GM20000 (cell line): ENCODE data around the gene FAM120A.

ENCODE experiments used
- DNase-seq: peaks from one replicate; pipeline ENCODE4 v3.0.0; 2012; ENCODE audit warnings: low spot score
- TF ChIP-seq, protein P1 (sequence below): IDR thresholded peaks from 2 replicates; pipeline ENCODE4 v1.5.1; 2012; ENCODE audit warnings: mild to moderate bottlenecking, control low read depth; ENCODE audit errors: extremely low read depth, missing control alignments

FAM120A gene, protein sequence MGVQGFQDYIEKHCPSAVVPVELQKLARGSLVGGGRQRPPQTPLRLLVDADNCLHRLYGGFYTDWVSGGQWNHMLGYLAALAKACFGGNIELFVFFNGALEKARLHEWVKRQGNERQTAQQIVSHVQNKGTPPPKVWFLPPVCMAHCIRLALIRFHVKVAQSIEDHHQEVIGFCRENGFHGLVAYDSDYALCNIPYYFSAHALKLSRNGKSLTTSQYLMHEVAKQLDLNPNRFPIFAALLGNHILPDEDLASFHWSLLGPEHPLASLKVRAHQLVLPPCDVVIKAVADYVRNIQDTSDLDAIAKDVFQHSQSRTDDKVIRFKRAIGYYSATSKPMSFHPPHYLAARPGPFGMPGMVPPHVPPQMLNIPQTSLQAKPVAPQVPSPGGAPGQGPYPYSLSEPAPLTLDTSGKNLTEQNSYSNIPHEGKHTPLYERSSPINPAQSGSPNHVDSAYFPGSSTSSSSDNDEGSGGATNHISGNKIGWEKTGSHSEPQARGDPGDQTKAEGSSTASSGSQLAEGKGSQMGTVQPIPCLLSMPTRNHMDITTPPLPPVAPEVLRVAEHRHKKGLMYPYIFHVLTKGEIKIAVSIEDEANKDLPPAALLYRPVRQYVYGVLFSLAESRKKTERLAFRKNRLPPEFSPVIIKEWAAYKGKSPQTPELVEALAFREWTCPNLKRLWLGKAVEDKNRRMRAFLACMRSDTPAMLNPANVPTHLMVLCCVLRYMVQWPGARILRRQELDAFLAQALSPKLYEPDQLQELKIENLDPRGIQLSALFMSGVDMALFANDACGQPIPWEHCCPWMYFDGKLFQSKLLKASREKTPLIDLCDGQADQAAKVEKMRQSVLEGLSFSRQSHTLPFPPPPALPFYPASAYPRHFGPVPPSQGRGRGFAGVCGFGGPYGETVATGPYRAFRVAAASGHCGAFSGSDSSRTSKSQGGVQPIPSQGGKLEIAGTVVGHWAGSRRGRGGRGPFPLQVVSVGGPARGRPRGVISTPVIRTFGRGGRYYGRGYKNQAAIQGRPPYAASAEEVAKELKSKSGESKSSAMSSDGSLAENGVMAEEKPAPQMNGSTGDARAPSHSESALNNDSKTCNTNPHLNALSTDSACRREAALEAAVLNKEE

DNA sequence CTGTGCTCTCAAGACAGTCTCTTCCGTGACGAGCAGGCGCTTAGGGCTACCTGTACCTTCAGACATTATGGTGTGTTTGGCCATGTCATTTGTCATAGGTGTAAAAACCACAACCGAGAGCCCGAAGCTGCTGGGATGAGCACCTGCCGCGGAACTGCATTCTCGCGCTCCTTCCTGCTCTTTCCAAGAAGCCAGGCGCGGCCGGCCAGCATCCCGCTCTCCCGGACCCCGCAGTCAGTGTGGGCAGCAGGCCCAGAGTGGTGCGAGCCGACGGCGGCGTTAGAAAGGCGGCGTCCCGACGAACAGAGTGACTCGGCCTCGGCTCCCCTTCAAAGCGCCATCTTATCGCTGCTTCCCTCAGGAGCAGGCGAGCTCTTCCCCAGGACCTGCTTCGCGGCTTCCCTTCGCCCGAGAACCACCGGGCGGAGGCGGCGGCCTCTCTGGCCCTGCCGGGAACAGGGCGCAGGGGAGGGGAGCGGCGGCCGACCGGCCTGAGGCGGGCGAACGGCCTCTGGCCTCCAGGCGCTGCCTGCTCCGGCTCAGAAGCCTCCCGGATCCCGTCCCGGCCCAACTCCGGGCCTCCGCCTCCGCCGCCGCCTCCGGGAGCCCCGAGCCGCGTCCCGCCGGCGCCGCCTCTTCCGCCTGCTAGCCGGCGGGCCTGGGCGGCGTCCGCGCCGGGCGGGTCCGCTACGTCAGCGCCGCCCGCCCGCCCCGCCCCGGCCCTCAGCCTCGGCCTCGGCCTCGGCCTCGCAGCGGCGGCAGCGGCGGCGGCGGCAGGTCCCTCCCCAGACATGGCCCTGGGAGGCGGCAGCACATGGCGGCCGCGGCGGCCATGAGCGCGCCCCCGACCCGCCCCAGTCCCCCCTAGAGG, at the start of gene FAM120A:
TSS of gene FAM120A (plus strand) at position 741 of the 871 bp plus-strand sequence. CDS start 231 bp downstream, outside the sequence.
- DNase-seq, result peak; percentile 95
- TF ChIP-seq, protein P1, sequence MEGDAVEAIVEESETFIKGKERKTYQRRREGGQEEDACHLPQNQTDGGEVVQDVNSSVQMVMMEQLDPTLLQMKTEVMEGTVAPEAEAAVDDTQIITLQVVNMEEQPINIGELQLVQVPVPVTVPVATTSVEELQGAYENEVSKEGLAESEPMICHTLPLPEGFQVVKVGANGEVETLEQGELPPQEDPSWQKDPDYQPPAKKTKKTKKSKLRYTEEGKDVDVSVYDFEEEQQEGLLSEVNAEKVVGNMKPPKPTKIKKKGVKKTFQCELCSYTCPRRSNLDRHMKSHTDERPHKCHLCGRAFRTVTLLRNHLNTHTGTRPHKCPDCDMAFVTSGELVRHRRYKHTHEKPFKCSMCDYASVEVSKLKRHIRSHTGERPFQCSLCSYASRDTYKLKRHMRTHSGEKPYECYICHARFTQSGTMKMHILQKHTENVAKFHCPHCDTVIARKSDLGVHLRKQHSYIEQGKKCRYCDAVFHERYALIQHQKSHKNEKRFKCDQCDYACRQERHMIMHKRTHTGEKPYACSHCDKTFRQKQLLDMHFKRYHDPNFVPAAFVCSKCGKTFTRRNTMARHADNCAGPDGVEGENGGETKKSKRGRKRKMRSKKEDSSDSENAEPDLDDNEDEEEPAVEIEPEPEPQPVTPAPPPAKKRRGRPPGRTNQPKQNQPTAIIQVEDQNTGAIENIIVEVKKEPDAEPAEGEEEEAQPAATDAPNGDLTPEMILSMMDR, result no peak

DNA sequence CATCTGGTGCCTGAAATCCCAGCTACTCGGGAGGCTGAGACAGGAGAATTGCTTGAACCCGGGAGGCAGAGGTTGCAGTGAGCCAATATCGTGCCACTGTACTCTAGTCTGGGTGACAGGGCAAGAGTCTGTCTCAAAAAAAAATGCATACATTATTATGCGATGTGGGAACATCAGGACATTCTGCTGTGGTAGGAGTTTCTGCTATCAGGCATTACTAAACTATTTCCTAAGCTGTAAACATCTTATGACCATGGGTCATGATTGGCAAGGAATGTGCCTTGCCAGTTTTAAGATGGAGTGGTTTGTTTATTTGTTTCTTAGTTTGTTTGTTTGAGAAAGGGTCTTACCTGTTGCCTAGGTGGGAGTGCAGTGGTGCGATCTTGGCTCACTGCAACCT, 45.1 kb upstream of the FAM120A start:
- no peak for DNase-seq
- TF ChIP-seq, protein P1, result no peak

DNA sequence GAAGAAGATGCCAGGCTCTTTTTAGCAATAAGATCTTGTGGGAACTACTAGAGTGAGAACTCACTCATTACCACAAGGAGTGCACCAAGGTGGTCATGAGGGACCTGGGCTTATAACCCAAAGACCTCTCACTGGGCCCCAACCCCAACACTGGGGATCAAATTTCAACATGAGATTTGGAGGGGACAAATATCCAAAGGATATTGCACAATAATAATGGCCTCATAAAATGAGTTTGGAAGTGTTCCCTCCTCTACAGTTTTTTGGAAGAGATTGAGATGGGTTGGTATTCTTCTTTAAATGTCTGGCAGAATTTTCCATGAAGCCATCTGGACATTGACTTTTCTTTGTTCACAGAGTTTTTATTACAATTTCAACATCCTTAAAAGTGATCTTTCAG, 38.0 kb upstream of the FAM120A start:
- DNase-seq, result no peak
- TF ChIP-seq, protein P1, result no peak

DNA sequence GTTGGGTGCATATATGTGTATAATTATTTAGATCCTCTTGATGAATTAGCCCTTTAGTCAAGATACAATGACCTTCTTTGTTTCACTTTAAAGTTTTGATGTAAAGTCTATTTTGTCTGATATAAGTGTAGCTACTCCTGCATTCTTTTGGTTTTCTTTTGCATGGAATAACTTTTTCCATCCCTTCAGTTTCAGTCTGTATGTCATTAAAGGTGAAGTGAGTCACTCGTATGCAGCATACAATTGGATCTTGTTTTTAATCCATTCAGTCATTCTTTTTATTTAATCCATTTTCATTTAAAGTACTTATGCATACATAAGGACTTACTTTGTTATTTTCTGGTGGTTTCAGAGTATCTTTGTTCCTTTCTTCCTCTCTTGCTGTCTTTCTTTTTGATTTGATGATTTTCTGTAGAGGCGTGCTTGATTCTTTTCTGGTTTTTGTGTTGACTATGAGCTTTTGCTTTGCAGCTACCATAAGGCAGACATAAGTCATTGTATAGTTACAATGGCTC, 36.3 kb upstream of the FAM120A start:
- DNase-seq, result no peak
- TF ChIP-seq, protein P1, result no peak

DNA sequence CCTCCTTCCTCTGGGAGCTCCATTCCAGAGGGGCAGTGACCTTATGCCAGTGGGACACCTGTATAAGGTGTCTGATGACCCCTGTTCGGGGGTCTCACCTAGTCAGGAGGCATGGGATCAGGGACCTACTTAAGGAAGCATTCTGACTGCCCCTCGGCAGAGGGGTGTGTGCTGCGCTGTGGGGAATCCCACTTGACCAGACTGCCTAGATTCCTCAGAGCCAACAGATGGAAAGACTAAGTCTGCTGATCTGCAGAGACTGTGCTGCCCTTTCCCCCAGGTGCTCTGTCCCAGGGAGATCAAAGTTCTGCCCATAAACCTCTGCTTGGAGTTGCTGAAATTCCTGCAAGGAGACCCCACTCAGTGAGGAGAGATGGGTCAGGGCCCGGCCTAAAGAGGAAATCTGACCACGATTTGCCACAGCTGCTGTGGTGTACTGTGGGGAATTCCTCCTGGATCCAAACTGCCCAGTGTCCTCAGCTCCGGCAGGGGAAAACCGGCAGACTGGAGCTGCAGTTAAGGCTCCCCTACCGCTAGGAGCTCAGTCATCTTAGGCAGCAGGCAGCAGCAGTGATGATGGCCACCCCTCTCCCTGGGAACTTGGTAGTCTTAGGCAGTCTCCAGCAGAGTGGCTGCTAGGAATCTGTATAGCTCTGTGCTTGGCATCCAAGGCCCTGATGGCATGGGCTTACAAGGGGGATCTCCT, 34.8 kb upstream of the FAM120A start:
- no peak for DNase-seq
- TF ChIP-seq, protein P1, result no peak

DNA sequence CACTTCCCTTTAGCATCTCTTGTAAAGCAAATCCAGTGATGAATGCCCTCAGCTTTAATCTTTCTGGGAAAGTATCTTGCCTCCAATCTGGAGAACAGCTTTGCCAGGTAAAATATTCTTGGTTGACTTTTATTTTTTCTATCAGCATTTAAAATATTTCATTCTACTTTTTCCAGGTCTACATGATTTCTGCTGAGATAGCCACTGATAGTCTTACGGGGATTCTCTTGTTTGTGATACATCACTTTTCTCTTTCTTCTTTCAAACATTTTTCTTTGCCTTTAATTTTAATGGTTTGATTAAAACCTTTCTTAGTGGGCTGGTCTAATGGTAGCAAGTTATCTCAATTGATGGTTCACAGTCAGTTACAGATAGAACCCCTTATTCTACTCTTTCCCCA, 33.9 kb upstream of the FAM120A start:
- TF ChIP-seq, protein P1, result no peak
- DNase-seq, result no peak
